ENCODE data around the gene KIZ. TPM values are rescaled to one million over a fixed set of nuclear protein-coding genes. Genes with fewer than 3 reads are reported as not detected.

KIZ gene
- total RNA-seq, 1 donor from 2014 or later = 9.3 TPM

DNA sequence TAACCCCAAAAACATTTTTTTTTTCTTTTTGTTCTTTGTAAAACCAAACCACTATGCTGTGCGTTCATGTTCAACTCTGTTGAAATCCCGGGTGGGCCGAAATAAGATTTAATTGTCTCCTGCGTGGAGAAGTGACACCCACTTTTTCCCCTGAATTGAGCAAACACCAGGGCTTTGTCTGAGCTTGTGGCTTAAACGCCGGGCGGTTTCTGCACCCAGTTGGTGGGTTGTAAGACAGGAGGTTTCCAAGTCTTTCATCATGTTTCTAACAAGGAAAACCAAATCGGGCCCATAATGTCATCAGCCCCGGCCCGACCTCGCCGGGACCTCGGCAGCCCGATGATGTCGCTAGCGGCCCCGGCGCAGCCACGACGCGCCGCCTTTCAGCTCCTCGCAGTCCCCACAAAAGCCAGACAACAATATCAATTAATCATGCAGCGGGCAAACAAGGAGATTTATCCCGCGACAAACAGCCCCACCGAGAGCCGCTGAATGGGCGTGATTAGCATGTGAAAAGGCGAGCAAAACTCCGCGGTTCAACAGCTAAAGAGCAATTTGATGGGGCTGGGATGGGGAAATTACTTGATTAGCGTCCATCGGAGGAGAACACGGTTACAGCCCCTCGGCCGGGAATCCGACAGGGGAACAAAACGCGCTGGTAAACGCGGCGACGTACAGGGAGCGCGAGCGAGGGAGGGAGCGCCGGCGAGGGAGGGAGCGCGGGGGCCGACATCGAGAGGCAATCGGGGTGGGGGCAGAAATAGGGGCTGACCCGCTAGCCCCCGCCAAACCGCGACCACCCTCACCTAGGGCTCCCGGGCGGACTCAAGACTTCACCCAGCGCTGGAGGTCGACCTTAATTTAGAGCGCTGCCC, 25.1 kb upstream of the KIZ start:
- Mint-ChIP-seq H3K27ac (peak overlapping the region; percentile 93), H3K4me1 (ENCODE audit: low read depth) (peaks cover 49% of the 10 kb centered on the region), H3K9me3 (peaks cover 3% of the 10 kb centered on the region), H3K27me3 (ENCODE audit: insufficient read depth) (peaks cover 73% of the 10 kb centered on the region), H3K4me3 (peak overlapping the region; percentile 83), H3K36me3 (ENCODE audit: low read depth) (no peaks in the 10 kb centered on the region)
- DNase-seq (ENCODE audit: low spot score) = no peak
- intact Hi-C loops (cut with micrococcal nuclease) = loop anchor here (1.0 to 5.0 kb wide), 8 partner anchors 24 to 1476 kb away; partner anchors contain the start of genes PAX1 and XRN2

DNA sequence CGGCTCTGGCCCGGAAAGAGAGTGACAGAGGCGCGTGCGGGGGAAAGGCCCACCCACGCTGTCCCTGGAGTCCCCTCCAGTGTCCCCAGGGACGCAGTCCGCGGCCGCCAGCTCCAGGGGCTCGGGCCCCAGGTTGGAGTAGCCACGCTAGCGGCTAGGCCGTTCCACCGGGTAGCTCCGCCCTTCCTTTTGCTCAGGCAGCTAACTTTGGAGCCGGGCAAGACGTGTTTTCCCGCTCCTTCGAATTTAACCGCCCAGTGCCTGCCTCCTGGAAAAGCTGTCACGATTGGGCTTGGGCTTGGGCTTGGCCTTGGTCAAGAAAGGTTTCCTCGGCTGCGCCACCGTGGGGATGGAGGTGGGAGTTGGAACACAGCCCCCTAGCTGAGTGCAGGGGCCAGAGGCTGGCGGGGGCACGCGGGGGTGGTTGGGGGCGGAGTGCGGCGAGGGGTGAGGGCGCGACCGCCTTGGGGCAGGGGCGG, 24.4 kb upstream of the KIZ start:
- no peak for DNase-seq (ENCODE audit: low spot score)

DNA sequence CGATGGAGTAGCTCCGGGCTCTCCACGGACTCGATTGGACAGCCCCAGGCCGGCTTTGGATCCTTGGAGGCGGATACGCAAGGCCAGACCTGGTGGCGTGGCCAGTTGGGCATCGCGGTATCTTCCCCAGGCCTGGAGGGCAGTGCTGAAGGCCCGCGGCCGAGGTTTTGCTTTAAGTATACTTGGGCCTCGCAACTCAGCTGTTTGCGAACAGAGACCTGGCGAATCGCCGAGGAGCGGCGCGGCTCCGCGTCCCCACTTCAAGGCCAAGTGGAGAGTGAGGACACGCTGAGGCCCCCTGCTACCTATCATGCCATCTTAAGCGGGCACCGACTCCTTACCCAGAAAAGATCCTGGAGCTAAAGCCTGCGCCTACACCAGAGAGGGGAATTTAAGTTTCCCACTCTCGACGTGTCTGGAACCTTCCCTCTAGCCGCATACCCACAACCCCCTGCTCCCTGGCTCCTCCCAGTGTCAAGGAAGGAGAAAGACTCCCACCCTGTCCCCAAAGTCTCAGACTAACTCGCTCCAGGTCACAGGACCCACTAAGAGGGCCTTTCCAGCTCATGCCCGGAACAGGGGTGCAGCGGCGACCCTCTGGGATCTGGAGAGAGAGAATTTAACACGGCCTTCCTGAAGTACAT, 23.8 kb upstream of the KIZ start:
- no peaks in the 10 kb centered on the region for H3K36me3 Mint-ChIP-seq (ENCODE audit: low read depth)
- peaks cover 71% of the 10 kb centered on the region for H3K27me3 Mint-ChIP-seq (ENCODE audit: insufficient read depth)
- peak overlapping the region; percentile 52 for H3K27ac Mint-ChIP-seq
- DNase-seq (ENCODE audit: low spot score) = no peak
- H3K9me3 Mint-ChIP-seq = peaks cover 3% of the 10 kb centered on the region
- intact Hi-C loops (cut with micrococcal nuclease) = loop anchor here (2.0 to 5.0 kb wide), 6 partner anchors 200 to 1475 kb away; partner anchors contain the start of genes PAX1 and XRN2
- H3K4me3 Mint-ChIP-seq = peak overlapping the region; percentile 69
- H3K4me1 Mint-ChIP-seq (ENCODE audit: low read depth) = peaks cover 41% of the 10 kb centered on the region

More for the DNA sequence above, 24.4 kb upstream of the KIZ start:
- peaks cover 3% of the 10 kb centered on the region for H3K9me3 Mint-ChIP-seq
- H3K27me3 Mint-ChIP-seq (ENCODE audit: insufficient read depth) = peaks cover 69% of the 10 kb centered on the region
- peaks cover 44% of the 10 kb centered on the region for H3K4me1 Mint-ChIP-seq (ENCODE audit: low read depth)
- H3K27ac Mint-ChIP-seq = no peak overlapping the region
- intact Hi-C loops (cut with micrococcal nuclease) = loop anchor here (2.0 to 5.0 kb wide), 6 partner anchors 201 to 1476 kb away; partner anchors contain the start of genes PAX1 and XRN2
- H3K4me3 Mint-ChIP-seq = peak overlapping the region; percentile 83
- no peaks in the 10 kb centered on the region for H3K36me3 Mint-ChIP-seq (ENCODE audit: low read depth)

DNA sequence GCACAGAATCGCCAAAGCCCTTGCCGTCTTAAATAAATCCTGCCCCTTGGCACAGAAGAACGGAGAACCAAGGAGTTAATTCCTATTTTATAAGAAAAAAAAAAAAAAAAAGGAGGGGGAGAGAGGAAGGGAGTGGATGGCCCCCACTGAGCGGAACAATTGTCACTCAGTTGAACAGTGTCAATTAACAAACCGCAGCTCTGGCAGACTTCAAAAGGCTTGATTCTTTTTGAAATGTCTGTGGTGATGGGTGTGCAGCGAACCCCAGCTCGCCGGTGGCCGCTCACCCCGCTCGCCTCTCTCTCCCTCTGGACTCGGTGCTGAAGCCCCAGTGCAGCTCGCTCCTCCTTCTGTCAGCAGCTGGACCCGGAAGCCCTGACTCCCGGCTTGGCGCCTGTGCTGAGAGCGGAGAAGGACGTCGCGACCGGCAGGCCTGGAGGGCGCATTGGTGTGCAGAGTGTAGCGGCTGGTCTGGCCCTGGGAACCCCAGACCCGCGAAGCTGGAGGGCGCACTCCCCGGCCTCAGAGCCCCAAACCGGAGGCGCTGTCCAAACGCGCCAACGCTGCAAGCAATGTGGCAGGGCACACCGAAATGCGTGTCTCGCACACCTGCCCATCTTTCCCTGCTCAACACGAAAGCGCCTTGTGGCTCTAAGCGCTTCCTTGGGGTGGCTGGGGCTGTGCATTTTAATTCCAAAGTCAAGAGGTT, 23.1 kb upstream of the KIZ start:
- Mint-ChIP-seq H3K36me3 (ENCODE audit: low read depth) (no peaks in the 10 kb centered on the region), H3K9me3 (peaks cover 3% of the 10 kb centered on the region), H3K27me3 (ENCODE audit: insufficient read depth) (peaks cover 75% of the 10 kb centered on the region), H3K4me3 (peak overlapping the region; percentile 69), H3K27ac (no peak overlapping the region), H3K4me1 (ENCODE audit: low read depth) (peaks cover 41% of the 10 kb centered on the region)
- intact Hi-C loops (cut with micrococcal nuclease) = loop anchor here (5.0 kb wide), 3 partner anchors 200 to 1475 kb away; partner anchors contain the start of gene XRN2
- DNase-seq (ENCODE audit: low spot score) = peak; percentile 38

DNA sequence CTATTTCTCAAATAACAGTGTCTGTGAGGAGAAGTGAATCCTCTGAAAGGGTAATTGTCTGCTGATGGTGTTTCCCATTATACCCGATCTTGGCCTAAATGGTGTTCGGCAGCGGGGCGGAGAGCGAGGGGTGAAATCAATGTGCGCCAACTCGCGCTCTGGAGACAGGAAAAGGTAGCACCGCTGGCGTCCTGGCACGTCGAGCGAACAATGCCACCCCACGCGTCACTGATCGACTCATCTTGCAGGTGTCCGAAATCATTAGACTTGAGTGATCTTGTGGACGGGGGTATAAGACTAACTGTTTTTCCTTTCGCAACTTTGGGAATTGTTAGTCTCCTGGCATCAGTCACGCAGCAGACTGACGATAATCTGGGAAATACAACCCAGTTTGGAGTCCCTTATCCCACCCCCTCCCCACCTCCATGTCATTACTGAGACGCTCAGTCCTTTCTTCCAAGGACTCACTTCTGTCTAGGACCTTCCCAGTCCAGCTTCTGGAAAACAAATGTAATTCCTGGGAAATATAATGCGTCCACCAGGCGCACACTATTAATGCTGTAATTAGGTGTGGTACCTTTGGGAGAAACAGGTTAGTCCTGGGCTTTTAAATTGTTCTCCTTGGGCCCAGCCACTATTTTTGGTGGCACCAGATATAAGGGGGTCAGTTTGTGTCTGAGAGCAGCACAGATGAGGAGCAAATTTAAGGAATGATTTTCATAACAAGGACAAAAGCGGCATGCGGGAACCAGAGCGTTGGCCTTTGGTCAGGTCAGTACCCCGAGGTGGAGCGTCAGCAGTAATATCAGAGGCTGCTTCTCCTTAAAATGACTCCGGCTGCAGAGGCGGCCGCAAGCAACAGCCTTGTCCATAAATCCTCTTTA, 22.1 kb upstream of the KIZ start:
- DNase-seq (ENCODE audit: low spot score) = no peak
- H3K4me1 Mint-ChIP-seq (ENCODE audit: low read depth) = peaks cover 36% of the 10 kb centered on the region
- peaks cover 3% of the 10 kb centered on the region for H3K9me3 Mint-ChIP-seq
- peaks cover 71% of the 10 kb centered on the region for H3K27me3 Mint-ChIP-seq (ENCODE audit: insufficient read depth)
- peak overlapping the region; percentile 6 for H3K27ac Mint-ChIP-seq
- intact Hi-C loops (cut with micrococcal nuclease) = loop anchor here (1.0 to 5.0 kb wide), 4 partner anchors 198 to 1473 kb away; partner anchors contain the start of gene XRN2
- no peaks in the 10 kb centered on the region for H3K36me3 Mint-ChIP-seq (ENCODE audit: low read depth)
- H3K4me3 Mint-ChIP-seq = peak overlapping the region; percentile 65

DNA sequence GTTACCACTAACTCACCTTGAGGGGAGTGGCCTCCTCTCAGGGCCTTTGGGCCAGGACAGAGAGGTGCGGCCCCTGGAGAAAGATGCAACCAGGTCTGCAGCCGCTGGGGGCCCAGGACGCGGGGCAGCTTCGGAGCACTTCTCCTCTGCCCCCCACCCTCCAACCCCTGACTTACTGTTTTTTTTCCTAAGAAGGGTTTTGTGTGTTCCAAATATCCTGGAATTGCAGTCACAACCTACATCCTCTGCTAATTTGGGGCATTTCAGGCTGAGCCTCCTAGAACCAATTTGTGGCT, 21.5 kb upstream of the KIZ start:
- H3K9me3 Mint-ChIP-seq = peaks cover 3% of the 10 kb centered on the region
- H3K4me1 Mint-ChIP-seq (ENCODE audit: low read depth) = peaks cover 30% of the 10 kb centered on the region
- intact Hi-C loops (cut with micrococcal nuclease) = loop anchor here (1.0 to 5.0 kb wide), 4 partner anchors 198 to 1473 kb away; partner anchors contain the start of gene XRN2
- no peak overlapping the region for H3K4me3 Mint-ChIP-seq
- DNase-seq (ENCODE audit: low spot score) = no peak
- peaks cover 65% of the 10 kb centered on the region for H3K27me3 Mint-ChIP-seq (ENCODE audit: insufficient read depth)
- H3K27ac Mint-ChIP-seq = no peak overlapping the region
- H3K36me3 Mint-ChIP-seq (ENCODE audit: low read depth) = no peaks in the 10 kb centered on the region

DNA sequence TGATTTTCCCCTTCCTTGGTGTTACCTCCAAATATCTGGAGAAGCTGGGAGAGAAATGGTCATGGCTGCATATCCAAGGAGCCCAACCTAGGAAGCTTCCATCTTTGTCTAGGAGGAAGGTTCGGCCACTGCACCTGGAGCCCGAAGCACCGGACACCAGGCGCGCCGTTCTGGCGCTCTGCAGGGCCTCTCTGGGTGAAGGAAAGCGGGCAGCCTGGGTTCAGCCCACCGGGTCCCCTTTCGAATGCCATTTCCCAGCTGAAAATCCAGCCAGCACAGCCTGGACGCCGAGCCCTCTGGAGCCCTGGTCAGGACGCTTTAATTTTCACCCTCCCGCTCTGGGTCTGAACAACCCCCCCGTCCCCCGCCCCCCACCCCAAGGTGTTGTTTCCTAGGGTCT, 21.0 kb upstream of the KIZ start:
- Mint-ChIP-seq H3K27me3 (ENCODE audit: insufficient read depth) (peaks cover 65% of the 10 kb centered on the region), H3K4me3 (no peak overlapping the region), H3K9me3 (peaks cover 3% of the 10 kb centered on the region), H3K27ac (no peak overlapping the region), H3K36me3 (ENCODE audit: low read depth) (no peaks in the 10 kb centered on the region), H3K4me1 (ENCODE audit: low read depth) (peaks cover 25% of the 10 kb centered on the region)
- no peak for DNase-seq (ENCODE audit: low spot score)
- intact Hi-C loops (cut with micrococcal nuclease) = loop anchor here (1.0 to 5.0 kb wide), 5 partner anchors 132 to 1472 kb away; partner anchors contain the start of gene XRN2

DNA sequence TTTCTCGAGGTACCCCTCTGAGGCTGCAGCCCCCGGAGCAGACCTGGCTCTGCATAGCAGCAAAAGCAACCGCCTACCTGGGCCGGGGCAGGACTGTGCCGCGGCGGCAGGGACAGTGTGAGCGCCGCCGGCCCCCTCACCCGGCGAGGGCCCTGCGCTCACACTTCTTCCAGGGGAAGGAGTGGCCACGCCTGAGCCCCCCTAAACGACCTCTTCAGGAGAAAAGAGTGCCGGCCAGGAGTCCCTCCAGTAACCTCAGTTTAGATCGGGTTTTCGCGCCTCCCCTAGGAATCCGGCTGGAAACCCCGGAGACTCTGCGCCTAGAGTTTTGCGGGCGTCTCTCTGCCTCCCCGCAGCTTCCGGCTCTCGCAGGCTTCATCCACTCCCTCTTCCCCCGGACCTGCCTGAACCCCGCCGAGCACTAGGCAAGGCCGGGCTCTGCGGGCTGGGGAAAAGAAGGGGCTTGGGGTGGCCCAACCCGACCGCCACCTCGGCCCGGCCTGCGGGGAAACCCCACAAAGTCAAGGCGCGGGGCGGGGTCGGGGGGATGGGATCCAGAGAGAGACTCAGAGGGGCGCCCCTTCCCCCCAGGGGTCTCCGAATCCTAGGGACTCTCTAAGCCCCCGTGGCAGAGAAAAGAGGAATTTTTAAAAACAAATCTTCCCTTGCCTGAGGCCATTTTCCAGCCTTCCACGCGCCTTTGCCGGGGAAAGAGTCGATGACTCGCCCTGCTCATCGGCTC, 20.3 kb upstream of the KIZ start:
- Mint-ChIP-seq H3K4me3 (no peak overlapping the region), H3K27ac (no peak overlapping the region), H3K36me3 (ENCODE audit: low read depth) (no peaks in the 10 kb centered on the region), H3K27me3 (ENCODE audit: insufficient read depth) (peaks cover 64% of the 10 kb centered on the region), H3K9me3 (peaks cover 3% of the 10 kb centered on the region), H3K4me1 (ENCODE audit: low read depth) (peaks cover 18% of the 10 kb centered on the region)
- intact Hi-C loops (cut with micrococcal nuclease) = loop anchor here (5.0 kb wide), 1 partner anchor 132 kb away; no protein-coding TSS in a partner anchor
- DNase-seq (ENCODE audit: low spot score) = no peak

DNA sequence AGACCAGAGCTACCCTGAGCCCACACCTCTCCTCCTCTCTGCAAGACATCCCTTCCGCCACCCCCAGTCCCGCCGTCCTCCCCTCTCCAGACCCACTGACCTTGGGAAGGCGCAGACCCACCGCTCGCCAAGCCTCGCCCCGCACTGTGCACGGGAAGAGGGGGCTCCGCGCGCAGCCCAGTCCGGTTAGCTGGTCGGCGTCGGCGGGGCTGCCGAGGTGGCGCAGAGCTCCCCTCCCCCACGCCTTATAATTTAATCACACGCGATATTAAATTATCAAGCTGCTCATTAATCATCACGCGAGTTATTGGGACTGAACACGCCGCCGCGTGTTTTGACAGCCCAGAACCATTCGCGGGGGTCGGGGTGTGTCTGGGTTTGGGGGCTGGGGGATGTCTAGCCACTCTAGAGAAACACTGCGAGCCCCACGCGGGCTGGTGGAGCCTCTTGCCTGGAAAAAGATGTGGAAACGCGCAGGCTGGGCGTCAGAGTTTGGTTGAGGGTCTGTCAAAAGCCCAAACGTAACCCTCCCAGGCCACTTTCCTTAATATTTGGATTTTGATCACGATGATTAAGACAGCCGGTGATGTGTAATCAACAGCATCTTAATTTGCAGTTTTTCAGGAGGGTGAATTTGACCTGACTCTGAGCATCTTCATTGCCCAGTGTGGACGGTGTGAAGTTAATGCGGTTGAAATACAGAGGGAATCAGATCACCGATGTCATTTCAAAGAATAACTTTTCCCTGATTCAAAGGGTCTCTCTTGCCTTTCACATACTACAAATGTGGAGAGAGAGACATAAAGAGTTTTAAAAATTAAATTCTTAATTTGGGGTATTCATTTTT, 19.5 kb upstream of the KIZ start, which contains the start of gene LINC00237:
LINC00237 (minus strand) TSS at position 188 of the 847 bp plus-strand sequence.
- Mint-ChIP-seq H3K9me3 (no peaks in the 10 kb centered on the region), H3K4me1 (ENCODE audit: low read depth) (peaks cover 13% of the 10 kb centered on the region), H3K4me3 (no peak within 1 kb of the TSS), H3K36me3 (ENCODE audit: low read depth) (no peaks in the 10 kb centered on the region), H3K27ac (no peak within 1 kb of the TSS), H3K27me3 (ENCODE audit: insufficient read depth) (peaks cover 67% of the 10 kb centered on the region)
- DNase-seq (ENCODE audit: low spot score) = no peak
- intact Hi-C loops (cut with micrococcal nuclease) = loop anchor here (5.0 kb wide), 1 partner anchor 131 kb away; no protein-coding TSS in a partner anchor

DNA sequence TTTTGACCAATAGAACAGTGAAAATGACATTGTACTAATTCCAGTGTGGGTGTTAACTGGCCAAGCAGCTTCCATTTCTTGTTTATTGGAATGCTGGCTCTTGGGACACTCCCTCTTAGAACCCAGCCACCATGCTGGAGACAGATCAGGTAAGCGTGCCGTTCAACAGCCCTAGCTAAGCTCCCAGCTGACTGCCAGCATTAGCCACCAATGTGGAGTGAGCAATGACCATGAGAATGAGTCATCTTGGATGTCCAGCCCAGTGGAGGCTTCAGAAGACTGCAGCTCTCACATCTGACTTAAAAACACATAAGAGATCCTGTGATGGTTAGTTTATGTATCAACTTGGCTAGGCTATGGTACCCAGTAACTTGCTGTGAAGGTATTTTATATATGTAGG, 16.7 kb upstream of the KIZ start:
- Mint-ChIP-seq H3K4me1 (ENCODE audit: low read depth) (no peaks in the 10 kb centered on the region), H3K36me3 (ENCODE audit: low read depth) (no peaks in the 10 kb centered on the region), H3K9me3 (no peaks in the 10 kb centered on the region), H3K27ac (no peak overlapping the region), H3K4me3 (no peak overlapping the region), H3K27me3 (ENCODE audit: insufficient read depth) (peaks cover 59% of the 10 kb centered on the region)
- intact Hi-C loops (cut with micrococcal nuclease) = loop anchor here (5.0 kb wide), 1 partner anchor 128 kb away; no protein-coding TSS in a partner anchor
- no peak for DNase-seq (ENCODE audit: low spot score)

Data from activated T-helper 1 cell treated with anti-CD3 and anti-CD28 coated beads, Interleukin-12 subunit alpha, Interleukin-12 subunit beta, Interleukin-2, Interleukin-4 antibody, amounts not matched to agents 30 ng/mL and 10 ng/mL and 1 ng/mL, durations not matched to agents 14 hours and 24 hours and 36 hours (primary cell).